ENCODE data around the gene RNU2-1. TPM values are rescaled to one million over a fixed set of nuclear protein-coding genes. Genes with fewer than 3 reads are reported as not detected.
"Not testable (repeated sequence)": the region's sequence is repeated elsewhere in the genome, so short reads cannot be mapped to it uniquely, and the experiment has no call there.

RNU2-1 gene
- total and polyA plus RNA-seq, 3 donors from 2014 or later = not detected

DNA sequence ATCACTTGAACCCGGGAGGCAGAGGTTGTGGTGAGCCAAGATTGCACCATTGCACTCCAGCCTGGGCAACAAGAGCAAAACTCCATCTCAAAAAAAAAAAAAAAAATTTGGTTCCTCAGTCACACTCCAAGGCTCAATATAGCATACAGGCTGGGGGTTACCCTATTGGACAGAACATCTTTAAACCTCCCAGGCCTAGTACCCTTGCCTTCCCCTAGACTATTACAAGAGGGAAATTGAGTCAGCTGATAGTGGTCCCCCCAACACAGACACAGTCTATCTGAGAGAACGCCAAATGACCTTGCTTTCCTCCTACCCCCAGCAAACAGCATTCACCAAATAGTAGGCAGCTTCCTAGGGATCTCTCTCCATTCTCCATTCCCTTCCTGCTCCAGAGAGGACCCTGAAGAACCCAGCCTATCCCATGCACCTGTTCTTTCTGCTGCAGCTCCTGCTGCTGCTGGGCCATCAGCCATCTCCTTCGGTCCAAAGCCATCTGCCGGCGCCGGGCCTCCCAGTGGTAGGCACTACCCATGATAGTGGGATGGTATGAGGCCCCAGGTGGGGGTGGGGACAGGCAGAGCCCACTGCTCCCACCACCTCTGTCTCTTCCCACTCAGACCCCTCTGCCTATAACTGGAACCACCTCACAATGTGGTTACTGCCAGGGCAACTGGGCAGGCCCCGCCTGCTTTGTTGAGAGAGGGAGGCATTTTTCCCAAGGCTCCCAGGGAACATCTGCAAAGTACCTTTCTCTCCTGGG is 5.6 kb downstream of the RNU2-1 start, which contains the start of gene CCDC200:
Gene CCDC200, minus strand, starts transcription at position 604 of the 763 bp plus-strand sequence. Its CDS starts 69 bp downstream, at position 535.
- H3K36me3 ChIP-seq (ENCODE audit: low read depth, missing control alignments); intact Hi-C loops (cut with DNase I; ENCODE audit: low total_unique reads); H3K4me3 ChIP-seq; H3K27ac ChIP-seq; H3K27me3 ChIP-seq; H3K9me3 ChIP-seq; DNase-seq; H3K4me1 ChIP-seq: not testable (repeated sequence)
- no CpG with 5 or more reads among the region's 7 CpGs for WGBS, 2 donors

GRCh38 chr17:43226393-43226792 is 7.4 kb downstream of the RNU2-1 start:
- H3K36me3 ChIP-seq (ENCODE audit: low read depth, missing control alignments) = no peaks in the 10 kb centered on the region
- no peak overlapping the region for H3K4me3 ChIP-seq
- DNase-seq = no peak
- H3K4me1 ChIP-seq = no peaks in the 10 kb centered on the region
- intact Hi-C loops (cut with DNase I; ENCODE audit: low total_unique reads) = no loop called here
- no peak for TF ChIP-seq POLR2A (IDR thresholded peaks at IDR 0.05)
- TF ChIP-seq, protein P1, sequence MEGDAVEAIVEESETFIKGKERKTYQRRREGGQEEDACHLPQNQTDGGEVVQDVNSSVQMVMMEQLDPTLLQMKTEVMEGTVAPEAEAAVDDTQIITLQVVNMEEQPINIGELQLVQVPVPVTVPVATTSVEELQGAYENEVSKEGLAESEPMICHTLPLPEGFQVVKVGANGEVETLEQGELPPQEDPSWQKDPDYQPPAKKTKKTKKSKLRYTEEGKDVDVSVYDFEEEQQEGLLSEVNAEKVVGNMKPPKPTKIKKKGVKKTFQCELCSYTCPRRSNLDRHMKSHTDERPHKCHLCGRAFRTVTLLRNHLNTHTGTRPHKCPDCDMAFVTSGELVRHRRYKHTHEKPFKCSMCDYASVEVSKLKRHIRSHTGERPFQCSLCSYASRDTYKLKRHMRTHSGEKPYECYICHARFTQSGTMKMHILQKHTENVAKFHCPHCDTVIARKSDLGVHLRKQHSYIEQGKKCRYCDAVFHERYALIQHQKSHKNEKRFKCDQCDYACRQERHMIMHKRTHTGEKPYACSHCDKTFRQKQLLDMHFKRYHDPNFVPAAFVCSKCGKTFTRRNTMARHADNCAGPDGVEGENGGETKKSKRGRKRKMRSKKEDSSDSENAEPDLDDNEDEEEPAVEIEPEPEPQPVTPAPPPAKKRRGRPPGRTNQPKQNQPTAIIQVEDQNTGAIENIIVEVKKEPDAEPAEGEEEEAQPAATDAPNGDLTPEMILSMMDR (IDR thresholded peaks at IDR 0.05) = no peak
- no peaks in the 10 kb centered on the region for H3K9me3 ChIP-seq
- H3K27ac ChIP-seq = no peak overlapping the region
- no peaks in the 10 kb centered on the region for H3K27me3 ChIP-seq
- WGBS, 2 donors = 95 to 96% methylated on average over 7 of the region's 7 CpGs

DNA sequence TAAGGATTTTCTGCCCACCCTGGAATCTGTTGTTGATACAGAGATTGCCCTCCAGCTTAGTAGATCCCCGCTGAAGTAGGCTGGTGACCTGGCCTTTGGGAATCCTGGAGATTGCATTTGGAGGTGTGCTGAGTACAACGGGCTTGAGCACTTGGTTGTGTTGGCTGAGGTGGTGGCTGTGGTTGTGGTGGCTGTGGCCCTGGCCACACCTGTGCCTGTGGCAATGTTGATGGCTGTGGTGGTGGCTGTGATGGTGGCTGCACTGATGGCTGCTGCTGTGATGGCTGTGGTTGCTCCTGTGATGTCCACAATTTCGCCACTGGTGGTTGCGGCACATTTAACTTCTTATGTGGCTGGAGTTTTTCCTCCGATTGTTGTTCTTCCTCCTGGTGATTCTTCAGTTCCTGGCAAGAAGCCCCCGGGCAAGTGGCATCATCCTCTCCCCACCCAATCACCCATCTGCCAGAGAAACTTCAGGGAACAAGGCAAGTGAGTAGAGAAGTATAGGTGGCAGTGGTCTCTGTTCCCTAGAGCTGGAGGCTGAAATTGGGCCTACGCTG is 9.6 kb downstream of the RNU2-1 start:
- Histone ChIP-seq H3K4me1 (no peaks in the 10 kb centered on the region), H3K4me3 (no peak overlapping the region), H3K9me3 (no peaks in the 10 kb centered on the region), H3K36me3 (ENCODE audit: low read depth, missing control alignments) (no peaks in the 10 kb centered on the region), H3K27ac (no peak overlapping the region), H3K27me3 (no peaks in the 10 kb centered on the region)
- TF ChIP-seq, protein P1 (IDR thresholded peaks at IDR 0.05) = no peak
- no peak for TF ChIP-seq POLR2A (IDR thresholded peaks at IDR 0.05)
- no peak for DNase-seq
- intact Hi-C loops (cut with DNase I; ENCODE audit: low total_unique reads) = no loop called here
- WGBS, 2 donors = 96 to 99% methylated on average over 7 of the region's 7 CpGs

DNA sequence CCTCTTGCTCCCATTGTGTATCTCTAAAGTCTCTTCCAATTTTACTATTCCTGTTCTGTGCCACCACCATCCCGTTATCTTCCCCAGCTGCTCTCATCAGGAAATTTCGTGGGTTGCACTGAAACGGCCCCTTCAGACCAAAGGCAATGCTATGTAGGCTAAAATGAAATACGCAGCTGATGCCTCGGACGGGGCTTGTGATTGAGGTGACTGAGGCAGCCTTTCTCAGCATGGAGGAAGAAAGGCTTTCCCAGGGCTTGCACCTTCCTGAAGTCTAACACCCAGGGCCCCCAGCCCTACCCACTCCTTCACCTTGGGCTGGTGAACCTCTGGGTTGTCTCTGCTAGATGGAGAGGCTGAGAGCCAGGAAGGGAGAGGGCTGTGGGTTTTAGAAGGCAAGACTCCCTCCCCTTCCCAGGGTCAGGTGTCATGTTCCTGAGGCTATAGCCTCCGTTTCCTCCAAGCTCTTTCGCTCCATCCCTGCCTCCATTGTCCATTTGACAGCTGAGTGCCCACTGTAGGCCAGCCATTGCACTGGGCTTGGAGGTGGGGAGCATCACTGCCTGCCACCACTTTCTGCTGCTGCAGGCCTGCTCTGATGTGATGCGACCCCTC is 13.2 kb downstream of the RNU2-1 start:
- intact Hi-C loops (cut with DNase I; ENCODE audit: low total_unique reads) = no loop called here
- H3K4me1 ChIP-seq = peaks cover 5% of the 10 kb centered on the region
- no peaks in the 10 kb centered on the region for H3K36me3 ChIP-seq (ENCODE audit: low read depth, missing control alignments)
- no peak overlapping the region for H3K27ac ChIP-seq
- H3K27me3 ChIP-seq = no peaks in the 10 kb centered on the region
- 87 to 89% methylated on average over 8 to 9 of the region's 9 CpGs for WGBS, 2 donors
- no peak for DNase-seq
- H3K4me3 ChIP-seq = no peak overlapping the region
- TF ChIP-seq, protein P1 (IDR thresholded peaks at IDR 0.05) = no peak
- TF ChIP-seq POLR2A (IDR thresholded peaks at IDR 0.05) = no peak
- H3K9me3 ChIP-seq = no peaks in the 10 kb centered on the region

DNA sequence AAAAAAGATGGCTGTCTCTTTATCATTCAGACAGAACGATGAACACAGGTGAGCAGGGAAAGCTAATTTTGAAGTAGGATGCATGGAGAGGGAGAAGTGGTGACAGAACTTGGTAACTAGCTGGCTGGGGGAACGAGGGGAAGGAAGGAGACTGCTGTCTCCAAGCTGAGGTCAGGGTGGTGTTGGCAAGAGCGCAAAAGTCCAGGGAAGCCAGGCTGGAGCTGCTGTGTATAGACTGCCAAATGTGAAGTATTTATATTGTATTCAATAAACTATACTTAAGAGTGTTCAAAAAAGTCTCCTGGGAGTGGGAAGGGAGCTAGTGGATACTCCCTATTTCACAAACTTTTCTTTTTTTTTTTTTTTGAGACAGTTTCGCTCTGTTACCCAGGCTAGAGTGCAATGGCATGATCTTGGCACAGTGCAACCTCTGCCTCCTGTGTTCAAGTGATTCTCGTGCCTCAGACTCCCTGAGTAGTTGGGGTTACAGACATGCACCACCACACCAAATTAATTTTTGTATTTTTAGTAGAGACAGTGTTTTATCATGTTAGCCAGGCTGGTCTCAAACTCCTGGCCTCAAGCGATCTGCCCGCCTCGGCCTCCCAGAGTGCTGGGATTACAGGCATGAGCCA is 13.9 kb downstream of the RNU2-1 start:
- Histone ChIP-seq H3K4me1 (peaks cover 5% of the 10 kb centered on the region), H3K27ac (no peak overlapping the region), H3K27me3 (no peaks in the 10 kb centered on the region), H3K9me3 (no peaks in the 10 kb centered on the region), H3K36me3 (ENCODE audit: low read depth, missing control alignments) (no peaks in the 10 kb centered on the region), H3K4me3 (no peak overlapping the region)
- 68 to 83% methylated on average over 8 of the region's 8 CpGs for WGBS, 2 donors
- TF ChIP-seq, protein P1 (IDR thresholded peaks at IDR 0.05) = no peak
- no peak for TF ChIP-seq POLR2A (IDR thresholded peaks at IDR 0.05)
- DNase-seq = no peak
- intact Hi-C loops (cut with DNase I; ENCODE audit: low total_unique reads) = no loop called here

Measured in testis (tissue), 3 donors.